Right cardiac atrium (tissue), 5 donors: ENCODE results near the gene LHCGR. TPM values are rescaled to one million over a fixed set of nuclear protein-coding genes. Genes with fewer than 3 reads are reported as not detected.

Source experiments
- ATAC-seq, 2 donors: fragments of 200-7000 bp; cut with Tn5 transposase; one replicate each; pipeline versions ENCODE4 v1.8.0 to v1.9.1; 2020; ENCODE audit warnings: moderate library complexity in 2 of 2, mild to moderate bottlenecking in 1 of 2
- DNase-seq, 3 donors: peaks; one replicate each; pipeline ENCODE4 v3.0.0-alpha.2; 2020
- H3K27ac ChIP-seq: one replicate; pipeline ENCODE4 v1.5.1; 2013; ENCODE audit warnings: mild to moderate bottlenecking, low read length, control low read depth, moderate library complexity
- H3K27me3 ChIP-seq: one replicate; pipeline ENCODE4 v1.6.1; 2013; ENCODE audit not compliant: control insufficient read depth, insufficient read depth
- H3K4me1 ChIP-seq: one replicate; pipeline ENCODE4 v1.6.1; 2013; ENCODE audit warnings: low read length; ENCODE audit not compliant: control insufficient read depth, insufficient read depth
- H3K4me3 ChIP-seq: one replicate; pipeline ENCODE4 v1.5.1; 2013; ENCODE audit warnings: low read length, control low read depth
- H3K9me3 ChIP-seq: one replicate; pipeline ENCODE4 v1.6.1; 2013; ENCODE audit warnings: low read length; ENCODE audit not compliant: control insufficient read depth
- WGBS: extraction: QIAGEN DNeasy Blood & Tissue Kit; methylation state at CpG from one replicate; pipeline ENCODE4 v1.1.7; 2013; 5-methylcytosine and 5-hydroxymethylcytosine counted together
- intact Hi-C, 4 donors: fragments of 100-400 bp; cut with DNase I; formaldehyde crosslinking; loops; one replicate each; pipeline versions ENCODE4 v1.11.0 to v1.14.0; 2022 to 2023
- polyA plus RNA-seq: library from polyadenylated mRNA; stranded (reverse); fragments of 200-250 nt; gene quantifications from one replicate; pipeline ENCODE4 v1.2.3, GENCODE V29; 2013
- total RNA-seq, 4 donors: library from RNA; stranded (reverse); fragmentation: NEBNext Ultra II Directional; extraction: Animal tissue kit (Norgen Biotek cat#: 25700); gene quantifications; one replicate each; pipeline ENCODE4 v1.2.1, GENCODE V29; 2021
- donor health status: healthy with polysubstance abuse.
- donor health status: DM: no; HTN: yes; CAD: no.
- donor health status: DM: no; HTN: no; CAD: no.
- donor health status: DM: no; HTN: yes; CAD: no; lungs with severe emphysema.
- donor health status: DM: yes; HTN: yes; CAD: no.

The LHCGR gene
- total and polyA plus RNA-seq, 5 donors, result 0.07 TPM; not detected in 4

- ATAC-seq (no peak), DNase-seq (no peak)
- Histone ChIP-seq H3K4me1 (no peaks in the 10 kb centered on the region), H3K27ac (no peak overlapping the region), H3K27me3 (no peaks in the 10 kb centered on the region), H3K9me3 (no peaks in the 10 kb centered on the region), H3K4me3 (no peak overlapping the region)
- intact Hi-C loops, result no loop called here
- WGBS, result 45% methylated on average over 2 of the region's 2 CpGs
Measured at GRCh38 chr2:48677450-48677849, 78.1 kb downstream of the LHCGR start.

GRCh38 chr2:48674933-48675332, 80.6 kb downstream of the LHCGR start:
- no peaks in the 10 kb centered on the region for H3K27me3 ChIP-seq
- H3K4me1 ChIP-seq, result no peaks in the 10 kb centered on the region
- no peaks in the 10 kb centered on the region for H3K9me3 ChIP-seq
- 86% methylated on average over 2 of the region's 2 CpGs for WGBS
- ATAC-seq (no peak), DNase-seq (no peak)
- H3K27ac ChIP-seq, result no peak overlapping the region
- intact Hi-C loops, result no loop called here
- H3K4me3 ChIP-seq, result no peak overlapping the region

- ATAC-seq, result no peak
- no peak for DNase-seq
- intact Hi-C loops, result no loop called here
- Histone ChIP-seq H3K9me3 (no peaks in the 10 kb centered on the region), H3K4me1 (no peaks in the 10 kb centered on the region), H3K27ac (no peak overlapping the region), H3K27me3 (no peaks in the 10 kb centered on the region), H3K4me3 (no peak overlapping the region)
- WGBS, result 84% methylated on average over 4 of the region's 4 CpGs
Measured at GRCh38 chr2:48673581-48673980, 81.9 kb downstream of the LHCGR start.

GRCh38 chr2:48668992-48669391, 86.5 kb downstream of the LHCGR start:
- no peak overlapping the region for H3K4me3 ChIP-seq

GRCh38 chr2:48651158-48651790, 104.2 kb downstream of the LHCGR start:
- no peaks in the 10 kb centered on the region for H3K27me3 ChIP-seq
- no peak overlapping the region for H3K4me3 ChIP-seq
- no peak overlapping the region for H3K27ac ChIP-seq
- H3K4me1 ChIP-seq, result no peaks in the 10 kb centered on the region
- no peaks in the 10 kb centered on the region for H3K9me3 ChIP-seq
- ATAC-seq, result no peak
- no peak for DNase-seq
- intact Hi-C loops, result no loop called here
- WGBS, result 24% methylated on average over 4 of the region's 4 CpGs

More at GRCh38 chr2:48668992-48669391, 86.5 kb downstream of the LHCGR start:
- Histone ChIP-seq H3K4me1 (no peaks in the 10 kb centered on the region), H3K27ac (no peak overlapping the region), H3K9me3 (no peaks in the 10 kb centered on the region), H3K27me3 (no peaks in the 10 kb centered on the region)
- ATAC-seq, result no peak
- 76% methylated on average over 1 of the region's 1 CpG for WGBS
- intact Hi-C loops, result no loop called here
- DNase-seq, result no peak

- ATAC-seq (no peak), DNase-seq (no peak)
- Histone ChIP-seq H3K9me3 (no peaks in the 10 kb centered on the region), H3K27ac (no peak overlapping the region), H3K27me3 (no peaks in the 10 kb centered on the region), H3K4me1 (no peaks in the 10 kb centered on the region), H3K4me3 (no peak overlapping the region)
- 63% methylated on average over 1 of the region's 1 CpG for WGBS
- intact Hi-C loops, result no loop called here
Measured at GRCh38 chr2:48638261-48638660, 117.3 kb downstream of the LHCGR start.

Other genes with a start within 250 kb of the LHCGR start
- gene STON1, start 225.6 kb downstream of the LHCGR start, total RNA-seq, result 10 to 100 TPM in 3 of 4 donors, 1 to 10 TPM in 1; 8.8 to 18.0 (median 13.1) TPM
- gene STON1, start 225.6 kb downstream of the LHCGR start, polyA plus RNA-seq, result 5.9 TPM
- gene GTF2A1L, start 137.9 kb downstream of the LHCGR start, total RNA-seq, result under 1 TPM in 1 of 4 donors, not detected in 3; 0.79 TPM
- gene GTF2A1L, start 137.9 kb downstream of the LHCGR start, polyA plus RNA-seq, result not detected